GM18858 (cell line): ENCODE data around the gene SPATA33.
"Not testable (repeated sequence)": the region's sequence is repeated elsewhere in the genome, so short reads cannot be mapped to it uniquely, and the experiment has no call there.

Experiments
- ATAC-seq: cut with Tn5 transposase; IDR thresholded peaks from one replicate; pipeline ENCODE4 v1.9.1; 2021; ENCODE audit not compliant: unreplicated experiment

Gene SPATA33

GRCh38 chr16:89658221-89658879 is 714 bp downstream of the SPATA33 start:
- ATAC-seq, result no peak

GRCh38 chr16:89660146-89660545 is 2.5 kb downstream of the SPATA33 start:
- no peak for ATAC-seq

- no peak for ATAC-seq
Measured at GRCh38 chr16:89661215-89661614, 3.6 kb downstream of the SPATA33 start.

DNA sequence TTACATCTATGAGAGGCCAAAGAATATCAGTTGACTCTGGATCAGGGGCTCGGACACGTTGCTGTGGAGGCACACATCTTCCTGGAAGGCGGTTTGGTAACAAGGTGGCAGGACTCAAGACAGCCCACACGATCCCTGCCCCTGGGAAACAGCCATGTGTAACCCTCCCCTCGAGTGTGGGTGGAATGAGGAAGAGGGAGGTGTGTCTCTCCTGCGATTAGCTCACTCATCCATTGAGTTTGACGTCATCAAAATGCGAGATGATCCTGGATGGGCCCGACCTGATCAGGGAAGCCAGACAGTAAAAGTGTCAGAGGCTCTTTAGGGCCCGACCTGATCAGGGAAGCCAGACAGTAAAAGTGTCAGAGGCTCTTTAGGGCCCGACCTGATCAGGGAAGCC is 6.6 kb downstream of the SPATA33 start:
- not testable (repeated sequence) for ATAC-seq

DNA sequence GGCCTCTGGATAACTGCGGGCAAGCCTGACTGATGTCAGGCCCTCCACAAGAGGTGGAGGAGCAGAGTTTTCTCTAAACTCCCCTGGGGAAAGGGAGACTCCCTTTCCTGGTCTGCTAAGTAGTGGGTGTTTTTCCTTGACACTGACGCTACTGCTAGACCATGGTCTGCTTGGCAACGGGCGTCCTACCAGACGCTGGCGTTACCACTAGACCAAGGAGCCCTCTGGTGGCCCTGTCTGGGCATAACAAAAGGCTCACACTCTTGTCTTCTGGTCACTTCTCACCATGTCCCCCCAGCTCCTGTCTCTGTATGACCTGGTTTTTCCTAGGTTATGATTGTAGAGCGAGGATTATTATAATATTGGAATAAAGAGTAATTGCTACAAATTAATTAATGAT is 9.4 kb downstream of the SPATA33 start:
- not testable (repeated sequence) for ATAC-seq

DNA sequence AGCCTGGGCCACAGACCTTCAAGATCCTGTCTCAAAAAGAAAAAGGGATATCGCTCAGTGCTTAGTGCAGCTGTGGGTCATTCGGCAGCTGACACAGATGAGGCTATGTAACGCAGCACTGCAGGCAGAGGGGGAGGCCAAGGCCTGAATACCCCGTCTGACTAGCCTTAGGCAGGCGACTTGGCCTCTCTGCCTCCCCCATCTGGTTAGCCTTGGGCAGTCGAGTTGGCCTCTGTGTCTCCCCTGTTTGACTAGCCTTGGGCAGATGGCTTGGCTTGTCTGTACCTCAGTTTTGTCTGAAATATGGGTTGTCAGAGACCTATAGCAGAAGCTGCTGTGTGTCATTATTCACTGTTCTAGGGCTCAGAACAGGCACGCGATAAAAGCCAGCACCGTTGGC is 10.0 kb downstream of the SPATA33 start:
- ATAC-seq, result no peak

GRCh38 chr16:89668790-89669158 is 11.1 kb downstream of the SPATA33 start:
- ATAC-seq, result no peak

GRCh38 chr16:89669755-89670154 is 12.1 kb downstream of the SPATA33 start:
- ATAC-seq, result no peak

- no peak for ATAC-seq
Measured at GRCh38 chr16:89670496-89671431, 13.1 kb downstream of the SPATA33 start.

- ATAC-seq, result not testable (repeated sequence)
Measured at GRCh38 chr16:89671565-89671964, 13.9 kb downstream of the SPATA33 start.

DNA sequence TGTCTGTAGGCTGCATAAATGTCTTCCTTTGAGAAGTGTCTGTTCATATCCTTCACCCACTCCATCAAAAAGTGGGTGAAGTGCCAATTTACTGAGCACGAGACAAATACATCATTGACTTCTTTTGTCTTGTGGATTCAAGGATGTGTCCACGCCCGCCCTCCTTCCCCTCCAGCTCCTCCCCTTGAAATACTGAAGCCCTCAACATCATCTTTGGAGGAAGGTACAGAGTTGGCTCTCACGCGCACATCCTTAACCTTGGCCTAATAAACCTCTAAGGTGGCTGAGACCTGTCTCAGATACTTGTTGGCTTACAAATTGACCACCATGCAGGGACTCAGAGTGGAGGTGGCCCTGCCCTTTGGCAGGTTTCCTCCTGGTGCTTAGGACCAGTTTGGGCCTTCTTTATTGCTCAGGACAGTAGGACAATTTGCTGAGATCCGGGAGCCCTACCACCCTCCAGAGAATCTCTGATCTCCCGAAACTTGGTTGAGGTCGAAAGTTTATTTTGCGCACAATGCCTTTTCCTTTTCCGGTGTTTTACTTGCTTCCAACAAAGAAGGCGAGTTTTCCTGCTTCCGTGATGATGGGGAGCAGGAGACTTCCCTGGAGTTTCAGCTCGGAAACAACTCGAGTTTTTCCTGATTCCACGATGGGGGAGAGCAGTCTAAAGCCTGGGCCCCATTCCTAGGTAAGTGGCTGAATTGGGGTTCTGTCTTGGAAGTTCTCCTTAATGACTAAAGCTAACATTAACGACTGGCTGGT is 14.7 kb downstream of the SPATA33 start:
- ATAC-seq, result no peak

GRCh38 chr16:89678258-89678657 is 20.6 kb downstream of the SPATA33 start:
- no peak for ATAC-seq

DNA sequence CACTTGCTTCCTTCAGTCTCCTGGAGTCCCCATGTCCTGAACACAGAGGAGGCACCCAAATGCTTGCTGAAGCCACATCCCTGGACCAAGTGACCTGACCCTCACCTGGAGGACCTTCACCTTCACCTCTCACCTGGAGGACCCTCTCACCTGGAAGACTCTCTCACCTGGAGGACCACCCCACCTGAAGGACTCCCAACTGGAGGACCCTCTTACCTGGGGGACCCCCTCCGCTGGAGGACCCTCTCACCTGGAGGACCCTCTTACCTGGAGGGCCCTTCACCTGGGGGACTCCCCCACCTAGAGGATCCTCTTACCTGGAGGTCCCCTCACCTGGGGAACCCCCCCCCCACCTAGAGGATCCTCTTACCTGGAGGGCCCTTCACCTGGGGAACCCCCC is 28.3 kb downstream of the SPATA33 start:
- no peak for ATAC-seq

GRCh38 chr16:89686520-89687091 is 29.0 kb downstream of the SPATA33 start, which contains the start of gene CDK10:
Gene CDK10, plus strand, starts transcription at chr16:89686689. Its CDS starts 22 bp downstream, at chr16:89686711.
- peak; percentile 74 for ATAC-seq

DNA sequence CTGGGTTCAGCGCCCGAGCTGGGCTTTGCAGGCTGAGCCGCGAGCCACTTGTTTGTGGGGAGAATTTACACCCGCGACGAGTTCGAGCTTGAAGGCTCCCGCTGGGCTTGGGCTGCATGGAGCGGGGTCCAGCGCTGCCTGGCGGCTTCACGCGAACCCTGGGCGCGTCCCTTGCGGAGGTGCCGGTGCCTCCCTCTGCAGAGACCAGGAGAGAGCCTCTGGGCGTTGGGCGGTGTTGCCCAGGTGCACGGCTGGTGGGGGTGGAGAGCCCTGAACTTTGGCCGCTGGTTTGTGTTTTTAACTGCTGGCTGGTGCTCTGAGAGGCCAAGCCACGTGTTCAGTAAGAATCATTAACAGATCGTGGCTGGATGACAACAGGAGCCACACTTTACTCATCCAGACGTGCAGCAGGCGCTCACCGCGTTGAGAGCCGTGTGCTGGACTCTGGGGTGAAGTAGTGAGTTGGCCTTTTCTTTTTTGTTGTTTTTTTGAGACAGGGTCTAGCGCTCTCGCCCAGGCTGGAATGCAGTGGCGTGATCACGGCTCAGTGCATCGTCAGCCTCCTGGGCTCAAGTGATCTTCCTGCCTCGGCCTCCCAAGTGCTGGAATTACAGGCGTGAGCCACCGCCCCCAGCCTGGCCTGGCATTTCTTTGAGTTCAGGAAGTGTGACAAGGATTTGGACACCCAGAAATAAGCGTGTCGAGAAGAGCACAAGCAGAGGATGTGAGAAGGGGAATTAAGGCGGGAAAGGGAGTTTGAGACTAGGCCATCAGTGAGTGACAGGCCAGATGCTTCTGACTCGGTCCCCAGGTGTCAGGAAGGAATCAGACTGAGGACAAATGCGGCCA is 29.7 kb downstream of the SPATA33 start:
- peak; percentile 22 for ATAC-seq

DNA sequence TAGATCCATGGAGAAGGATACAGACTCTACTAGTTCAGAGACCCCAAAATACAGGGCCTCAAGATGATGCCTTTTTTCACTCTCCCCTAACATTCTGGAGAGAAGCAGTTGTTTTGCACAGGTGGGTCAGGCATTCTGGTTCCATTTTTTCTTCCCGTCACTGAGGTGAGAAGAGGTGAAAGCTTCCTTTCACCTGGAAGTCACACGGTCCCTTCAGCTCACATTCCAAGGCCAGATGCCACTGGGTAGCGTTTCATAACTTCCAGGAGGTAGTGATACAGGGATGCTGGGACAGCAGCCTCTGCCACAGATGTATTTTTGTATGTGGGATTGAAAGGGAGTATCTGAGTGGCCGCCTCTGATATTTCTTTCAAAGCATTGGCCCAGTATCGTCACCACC is 30.8 kb downstream of the SPATA33 start:
- ATAC-seq, result no peak

GRCh38 chr16:89689142-89689541 is 31.5 kb downstream of the SPATA33 start:
- no peak for ATAC-seq

GRCh38 chr16:89689621-89690020 is 32.0 kb downstream of the SPATA33 start:
- not testable (repeated sequence) for ATAC-seq

DNA sequence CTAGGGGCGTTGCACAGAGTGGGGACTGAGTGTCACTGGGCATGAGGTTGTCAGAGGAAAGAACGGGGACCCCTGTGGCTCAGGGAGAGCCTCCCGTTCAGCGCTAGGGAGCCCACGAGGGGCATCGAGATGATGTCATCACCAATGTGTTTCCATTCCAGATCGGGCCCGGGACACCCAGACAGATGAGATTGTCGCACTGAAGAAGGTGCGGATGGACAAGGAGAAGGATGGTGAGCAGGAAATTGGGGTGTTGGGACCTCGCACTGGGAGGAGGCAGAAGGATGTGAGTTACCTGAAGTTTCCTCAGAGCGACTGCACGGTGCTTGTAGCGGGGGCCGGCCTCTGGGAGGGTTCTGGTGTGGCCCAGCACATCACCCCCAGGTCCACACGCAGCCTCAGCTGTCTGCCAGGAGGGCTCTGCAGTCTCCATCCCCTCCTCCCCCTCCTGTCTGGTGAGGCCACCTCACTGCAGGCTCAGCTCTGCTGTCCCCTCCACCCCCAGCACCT is 32.8 kb downstream of the SPATA33 start:
- ATAC-seq, result no peak
